GM23338 (cell line): ENCODE measurements around the gene USP3. TPM values are rescaled to one million over a fixed set of nuclear protein-coding genes. Genes with fewer than 3 reads are reported as not detected.

Source experiments
- ATAC-seq: fragments of 200-7000 bp; cut with Tn5 transposase; 3 replicates; pipeline ENCODE4 v1.9.1; 2020
- DNase-seq: peaks from one replicate; pipeline ENCODE4 v3.0.0-alpha.2; 2015; ENCODE audit warnings: low spot score
- H2AFZ ChIP-seq: fragments of 200-600 bp; sonication (generic); 2 replicates; pipeline ENCODE4 v1.8.0; 2016; ENCODE audit warnings: antibody characterized with exemption, mild to moderate bottlenecking, moderate library complexity
- H3F3A ChIP-seq: fragments of 200-600 bp; sonication (generic); replicated peaks from 2 replicates; pipeline ENCODE4 v1.8.0; 2017; ENCODE audit warnings: antibody characterized with exemption, mixed run types, low read depth
- H3K27ac ChIP-seq: fragments of 200-600 bp; sonication (generic); 2 replicates; pipeline ENCODE4 v1.6.1; 2016; ENCODE audit warnings: low read depth
- H3K27me3 ChIP-seq: fragments of 200-600 bp; sonication (generic); 2 replicates; pipeline ENCODE4 v1.8.0; 2016; ENCODE audit warnings: mild to moderate bottlenecking, mixed run types, moderate library complexity; ENCODE audit not compliant: insufficient read depth
- H3K36me3 ChIP-seq: fragments of 200-600 bp; sonication (generic); 2 replicates; pipeline ENCODE4 v1.8.0; 2016; ENCODE audit warnings: mild to moderate bottlenecking; ENCODE audit not compliant: insufficient read depth
- H3K4me1 ChIP-seq: fragments of 200-600 bp; sonication (generic); 2 replicates; pipeline ENCODE4 v1.8.0; 2016; ENCODE audit warnings: mild to moderate bottlenecking, moderate library complexity; ENCODE audit not compliant: insufficient read depth
- H3K4me2 ChIP-seq: fragments of 200-600 bp; sonication (generic); 2 replicates; pipeline ENCODE4 v1.7.1; 2017; ENCODE audit warnings: mixed run types
- H3K4me3 ChIP-seq: fragments of 200-600 bp; sonication (generic); 2 replicates; pipeline ENCODE4 v1.6.1; 2016; ENCODE audit warnings: mixed run types
- H3K79me2 ChIP-seq: fragments of 200-600 bp; sonication (generic); replicated peaks from 2 replicates; pipeline ENCODE4 v1.8.0; 2017; ENCODE audit warnings: mild to moderate bottlenecking; ENCODE audit not compliant: insufficient read depth
- H3K9me2 ChIP-seq: fragments of 200-600 bp; sonication (generic); 2 replicates; pipeline ENCODE4 v1.8.0; 2017; ENCODE audit not compliant: insufficient read depth
- H4K20me1 ChIP-seq: fragments of 200-600 bp; sonication (generic); replicated peaks from 2 replicates; pipeline ENCODE4 v1.8.0; 2017; ENCODE audit warnings: mild to moderate bottlenecking; ENCODE audit not compliant: insufficient read depth
- H3K27ac Mint-ChIP-seq: 2 replicates; pipeline ENCODE4 v1.8.0; 2020; ENCODE audit warnings: inconsistent platforms, mild to moderate bottlenecking, moderate library complexity, mixed read lengths
- H3K27me3 Mint-ChIP-seq: 3 replicates; pipeline ENCODE4 v1.8.0; 2022; ENCODE audit warnings: low read depth, mild to moderate bottlenecking, moderate library complexity, mixed read lengths, inconsistent platforms; ENCODE audit not compliant: insufficient read depth, poor library complexity
- H3K36me3 Mint-ChIP-seq: 3 replicates; pipeline ENCODE4 v1.8.0; 2021; ENCODE audit warnings: low read depth, mild to moderate bottlenecking, inconsistent platforms, moderate library complexity, mixed read lengths
- H3K4me1 Mint-ChIP-seq: 3 replicates; pipeline ENCODE4 v1.8.0; 2020; ENCODE audit warnings: mild to moderate bottlenecking, inconsistent platforms, mixed read lengths
- H3K4me3 Mint-ChIP-seq: 3 replicates; pipeline ENCODE4 v1.8.0; 2021; ENCODE audit warnings: moderate library complexity, mild to moderate bottlenecking, inconsistent platforms, mixed read lengths
- H3K9me3 Mint-ChIP-seq: 3 replicates; pipeline ENCODE4 v1.8.0; 2020; ENCODE audit warnings: moderate library complexity, mild to moderate bottlenecking, inconsistent platforms, mixed read lengths
- CTCF ChIP-seq, 2 experiments: fragments of 200-600 bp in 1 of 2; sonication (generic) in 1 of 2; conservative IDR thresholded peaks; 2 replicates each; pipeline versions ENCODE4 v1.5.1 to v1.6.1; 2016 to 2017; ENCODE audit warnings: antibody characterized with exemption in 2 of 2, low read depth in 2 of 2, mild to moderate bottlenecking in 2 of 2, moderate library complexity in 1 of 2
- ETS1 ChIP-seq: IDR thresholded peaks from 2 replicates; pipeline ENCODE4 v1.6.1; 2016; ENCODE audit warnings: antibody characterized with exemption
- EZH2 ChIP-seq: fragments of 200-600 bp; sonication (generic); IDR thresholded peaks from one replicate; pipeline ENCODE4 v1.8.0; 2017; ENCODE audit warnings: antibody characterized with exemption, mild to moderate bottlenecking, low read depth; ENCODE audit not compliant: unreplicated experiment
- JUNB ChIP-seq: IDR thresholded peaks from one replicate; pipeline ENCODE4 v1.6.1; 2016; ENCODE audit warnings: antibody characterized with exemption; ENCODE audit not compliant: unreplicated experiment
- POLR2AphosphoS5 ChIP-seq: IDR thresholded peaks from 2 replicates; pipeline ENCODE4 v1.6.1; 2016; ENCODE audit warnings: antibody characterized with exemption, low read depth
- STAT1 ChIP-seq: IDR thresholded peaks from one replicate; pipeline ENCODE4 v1.6.1; 2016; ENCODE audit warnings: antibody characterized with exemption; ENCODE audit not compliant: unreplicated experiment
- ZNF331 ChIP-seq: fragments of 250-450 bp; sonication (Bioruptor Pico); IDR thresholded peaks from 2 replicates; pipeline ENCODE4 v1.5.0; 2020; ENCODE audit warnings: low read depth, mild to moderate bottlenecking, moderate library complexity
- ZNF462 ChIP-seq: fragments of 250-450 bp; sonication (Bioruptor Pico); IDR thresholded peaks from 2 replicates; pipeline ENCODE4 v1.5.0; 2020; ENCODE audit warnings: mild to moderate bottlenecking, moderate library complexity
- polyA plus RNA-seq: library from polyadenylated mRNA; unstranded; fragments of >200 nt; fragmentation: Nextera tagmentation; extraction: Ambion mirVana; gene quantifications from 2 replicates; pipeline ENCODE4 v1.2.1, GENCODE V29; 2016
- total RNA-seq: library from RNA; depleted of rRNA; stranded (reverse); fragments of >200 nt; shearing (Covaris generic); gene quantifications from 2 replicates; pipeline ENCODE4 v1.2.3, GENCODE V29; 2014

USP3 gene
- total and polyA plus RNA-seq, 2 experiments from 2014 or later: 9.7 to 9.9 TPM

- Histone ChIP-seq H4K20me1 (no peaks in the 10 kb centered on the region), H3K9me2 (no peaks in the 10 kb centered on the region), H2AFZ (no peak overlapping the region), H3K27me3 (no peaks in the 10 kb centered on the region; the same call in 1 of the 2 replicates), H3K36me3 (no peaks in the 10 kb centered on the region), H3K27ac (no peak overlapping the region), H3K4me2 (peak overlapping the region; percentile 55), H3K79me2 (no peaks in the 10 kb centered on the region), H3K4me1 (peaks cover 29% of the 10 kb centered on the region), H3F3A (no peaks in the 10 kb centered on the region), H3K4me3 (no peak overlapping the region)
- DNase-seq (peak; percentile 44), ATAC-seq (peak; percentile 95)
- no peak overlapping the region for H3K27ac Mint-ChIP-seq
- peak overlapping the region; percentile 16; the same call in 2 of the 3 replicates for H3K4me3 Mint-ChIP-seq
- TF ChIP-seq EZH2: no peak
- no peak for TF ChIP-seq JUNB
- no peak for TF ChIP-seq POLR2AphosphoS5
- TF ChIP-seq STAT1: no peak
- TF ChIP-seq CTCF (conservative IDR thresholded peaks at IDR 0.05; ENCODE audit: low read depth in 2 of 2): no peak
- no peak for TF ChIP-seq ZNF462 (CRISPR knock-in tag)
- no peak for TF ChIP-seq ETS1
- TF ChIP-seq ZNF331: no peak
- H3K4me1 Mint-ChIP-seq: peaks cover 47% of the 10 kb centered on the region
- H3K9me3 Mint-ChIP-seq: no peaks in the 10 kb centered on the region
- peaks cover 4% of the 10 kb centered on the region for H3K27me3 Mint-ChIP-seq
- H3K36me3 Mint-ChIP-seq: no peaks in the 10 kb centered on the region
These were observed 13.2 kb downstream of the USP3 start for GRCh38 chr15:63517628-63518027.
